Epithelial cell of alveolus of lung (primary cell): ENCODE data around the gene NAXE. TPM values are rescaled to one million over a fixed set of nuclear protein-coding genes. Genes with fewer than 3 reads are reported as not detected.

ENCODE experiments used
- total RNA-seq: library from RNA; depleted of rRNA; stranded (reverse); fragments of >200 nt; gene quantifications from 2 replicates; pipeline ENCODE4 v1.2.1, GENCODE V29; 2015

Gene NAXE
- 70.1 and 93.0 TPM in 2 replicates for total RNA-seq

GRCh38 chr1:156591432-156592157 is at the start of gene NAXE:
Gene NAXE, plus strand, starts transcription at chr1:156591776. Its CDS starts 29 bp downstream, at chr1:156591805.

DNA sequence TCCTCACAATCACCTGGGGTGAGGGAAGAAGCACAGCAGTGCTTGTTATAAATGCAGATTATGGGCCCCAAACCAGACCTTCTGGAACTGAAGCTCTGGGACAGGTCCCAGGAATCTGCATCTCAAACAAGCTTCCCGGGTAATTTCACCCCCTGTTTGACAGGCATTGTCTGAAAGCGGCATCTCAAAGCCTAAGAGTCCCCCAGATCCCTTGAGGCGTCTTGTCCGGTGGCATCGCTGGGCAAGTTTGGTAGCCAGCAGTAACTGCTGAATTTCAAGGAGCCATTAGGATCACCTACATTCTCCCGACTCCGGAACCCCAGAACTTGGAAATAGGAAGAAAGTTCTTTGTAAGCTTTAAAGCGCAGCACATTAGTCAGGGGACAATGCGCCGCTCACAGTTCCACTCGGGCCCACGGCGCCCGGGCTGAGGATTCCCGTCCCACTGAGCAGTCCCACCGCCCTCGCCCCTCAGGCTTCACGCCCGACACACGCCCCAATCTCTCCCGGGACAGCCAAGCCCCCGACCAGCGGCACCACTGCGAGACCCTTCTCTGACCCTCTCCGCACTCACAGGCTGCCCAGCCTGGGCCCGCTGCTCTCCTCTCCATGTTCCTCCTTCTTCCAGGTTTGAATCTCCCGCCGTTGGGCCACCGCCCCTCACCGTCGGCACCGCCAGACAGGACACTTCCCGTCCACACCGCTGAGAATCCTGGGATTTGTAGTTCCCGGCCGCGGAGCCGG is 19.5 kb upstream of the NAXE start, which contains the start of gene IQGAP3:
Gene IQGAP3, minus strand, starts transcription at position 647 of the 744 bp plus-strand sequence. Its CDS starts 36 bp downstream, at position 611.

GRCh38 chr1:156579472-156579871 is 12.1 kb upstream of the NAXE start, which contains the start of gene TTC24:
Gene TTC24, plus strand, starts transcription at chr1:156579723. Its CDS starts 1,642 bp downstream, at chr1:156581365.

GRCh38 chr1:156601122-156601830 is 9.7 kb downstream of the NAXE start, which contains the start of gene GPATCH4:
Gene GPATCH4, minus strand, starts transcription at chr1:156601479.

DNA sequence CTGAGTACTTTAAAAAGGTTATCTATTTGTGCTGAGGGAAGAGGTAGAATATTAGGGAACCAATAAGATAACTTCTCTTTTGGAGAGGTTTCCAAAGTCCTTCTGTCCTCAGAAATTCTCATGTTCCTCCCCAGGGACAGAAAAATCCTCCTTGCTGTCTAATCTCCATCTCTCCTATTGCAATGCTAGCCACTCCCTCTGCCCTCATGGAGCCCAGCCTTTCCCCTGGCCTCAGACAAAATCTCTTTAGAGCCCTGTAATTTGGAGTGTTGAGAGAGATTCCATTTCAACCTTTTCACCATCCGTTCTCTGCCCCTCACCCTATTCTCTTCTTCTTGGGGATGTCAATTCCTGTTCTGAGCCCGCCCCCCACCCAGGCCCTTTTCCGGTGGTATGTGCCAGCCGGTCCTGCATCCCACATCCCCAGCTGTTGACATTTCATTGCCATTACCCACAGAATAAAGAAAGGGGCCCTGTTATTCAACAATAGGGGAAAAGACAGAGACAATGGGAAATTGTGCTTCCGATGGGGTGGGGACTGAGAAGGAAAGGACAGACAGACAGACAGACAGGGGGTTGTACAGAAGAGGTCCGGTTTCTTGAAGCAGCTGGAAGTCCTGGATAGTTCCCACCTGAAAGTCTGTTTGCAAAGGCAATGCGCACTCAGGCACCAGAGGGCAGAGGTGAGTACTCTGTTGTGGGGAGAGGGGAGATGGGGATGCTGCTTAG is 27.4 kb downstream of the NAXE start, which contains the start of gene HAPLN2:
Gene HAPLN2, plus strand, starts transcription at position 563 of the 729 bp plus-strand sequence. CDS start 4,076 bp downstream, outside the sequence.

DNA sequence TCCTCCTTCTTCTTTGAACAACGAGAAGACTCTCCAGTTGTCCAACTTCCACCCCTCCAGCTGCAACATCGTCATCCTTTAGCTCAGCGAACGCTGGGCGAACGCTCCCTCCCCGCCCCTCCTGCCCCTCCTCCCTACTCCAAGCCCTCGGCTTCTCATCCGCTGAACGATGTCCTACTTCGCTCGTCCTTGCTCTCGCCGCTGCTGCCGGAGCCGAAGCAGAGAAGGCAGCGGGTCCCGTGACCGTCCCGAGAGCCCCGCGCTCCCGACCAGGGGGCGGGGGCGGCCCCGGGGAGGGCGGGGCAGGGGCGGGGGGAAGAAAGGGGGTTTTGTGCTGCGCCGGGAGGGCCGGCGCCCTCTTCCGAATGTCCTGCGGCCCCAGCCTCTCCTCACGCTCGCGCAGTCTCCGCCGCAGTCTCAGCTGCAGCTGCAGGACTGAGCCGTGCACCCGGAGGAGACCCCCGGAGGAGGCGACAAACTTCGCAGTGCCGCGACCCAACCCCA is 50.2 kb downstream of the NAXE start, which contains the start of gene BCAN:
Gene BCAN, plus strand, starts transcription at position 357 of the 504 bp plus-strand sequence. CDS start 3,938 bp downstream, outside the sequence.

Other genes with a start within 250 kb of the NAXE start
- gene RHBG, start 222.6 kb upstream of the NAXE start, total RNA-seq, result not detected in 2 replicates
- 16.9 and 40.0 TPM in 2 replicates for gene MEF2D, start 91.0 kb upstream of the NAXE start, total RNA-seq
- 4.2 and 22.8 TPM in 2 replicates for gene IQGAP3, start 19.2 kb upstream of the NAXE start, total RNA-seq
- not detected in 2 replicates for gene TTC24, start 12.1 kb upstream of the NAXE start, total RNA-seq
- gene GPATCH4, start 9.7 kb downstream of the NAXE start, total RNA-seq, result 4.0 and 11.4 TPM in 2 replicates
- gene HAPLN2, start 27.6 kb downstream of the NAXE start, total RNA-seq, result 1.9 TPM in 1 of 2 replicates, not detected in the other
- not detected in 2 replicates for gene BCAN, start 50.3 kb downstream of the NAXE start, total RNA-seq
- gene NES, start 85.6 kb downstream of the NAXE start, total RNA-seq, result 34.3 and 110 TPM in 2 replicates
- gene CRABP2, start 113.8 kb downstream of the NAXE start, total RNA-seq, result 38.1 and 68.6 TPM in 2 replicates
- 11.1 and 19.9 TPM in 2 replicates for gene METTL25B, start 136.7 kb downstream of the NAXE start, total RNA-seq
- gene ISG20L2, start 137.0 kb downstream of the NAXE start, total RNA-seq, result 17.2 and 18.0 TPM in 2 replicates
- 52.1 and 67.7 TPM in 2 replicates for gene MRPL24, start 149.3 kb downstream of the NAXE start, total RNA-seq
- gene HDGF, start 159.9 kb downstream of the NAXE start, total RNA-seq, result 186 and 249 TPM in 2 replicates
- gene PRCC, start 175.8 kb downstream of the NAXE start, total RNA-seq, result 35.8 and 59.0 TPM in 2 replicates
- gene SH2D2A, start 225.1 kb downstream of the NAXE start, total RNA-seq, result 0.32 and 2.1 TPM in 2 replicates